Neuronal stem cell (in vitro differentiated cells): Measurements from ENCODE around the gene TMEM182.

Experiments used
- DNase-seq: peaks from one replicate; pipeline ENCODE4 v3.0.0-alpha.2; 2013; ENCODE audit warnings: low spot score
- H2AFZ ChIP-seq: one replicate; pipeline ENCODE4 v1.6.1; 2013; ENCODE audit warnings: mild to moderate bottlenecking, low read length, inconsistent platforms
- H2AK5ac ChIP-seq: 2 replicates; pipeline ENCODE4 v1.6.1; 2013; ENCODE audit warnings: low read depth, mild to moderate bottlenecking, inconsistent platforms, low read length, moderate library complexity, mixed read lengths
- H2BK120ac ChIP-seq: 2 replicates; pipeline ENCODE4 v1.6.1; 2013; ENCODE audit warnings: low read depth, mild to moderate bottlenecking, inconsistent platforms, low read length, moderate library complexity, mixed read lengths
- H2BK12ac ChIP-seq: one replicate; pipeline ENCODE4 v1.6.1; 2013; ENCODE audit warnings: low read length, inconsistent platforms
- H2BK15ac ChIP-seq: 2 replicates; pipeline ENCODE4 v1.6.1; 2013; ENCODE audit warnings: mild to moderate bottlenecking, low read length, inconsistent platforms, mixed read lengths
- H2BK5ac ChIP-seq: one replicate; pipeline ENCODE4 v1.6.1; 2013; ENCODE audit warnings: inconsistent platforms, mild to moderate bottlenecking, low read length, moderate library complexity
- H3K14ac ChIP-seq: one replicate; pipeline ENCODE4 v1.6.1; 2013; ENCODE audit warnings: low read length, inconsistent platforms
- H3K18ac ChIP-seq: 2 replicates; pipeline ENCODE4 v1.6.1; 2013; ENCODE audit warnings: low read length, inconsistent platforms
- H3K23ac ChIP-seq: 2 replicates; pipeline ENCODE4 v1.6.1; 2013; ENCODE audit warnings: low read depth, mild to moderate bottlenecking, mixed read lengths, low read length, inconsistent platforms; ENCODE audit not compliant: poor library complexity
- H3K27ac ChIP-seq: replicated peaks from 3 replicates; pipeline ENCODE4 v1.5.1; 2013; ENCODE audit warnings: low read length, inconsistent platforms
- H3K27me3 ChIP-seq, 3 experiments: 2 replicates each; pipeline ENCODE4 v1.6.1; 2013; ENCODE audit warnings: low read length in 3 of 3, mild to moderate bottlenecking in 2 of 3, inconsistent platforms in 1 of 3, low read depth in 1 of 3, mixed read lengths in 1 of 3, moderate library complexity in 1 of 3; ENCODE audit not compliant: control insufficient read depth in 3 of 3, insufficient read depth in 3 of 3
- H3K36me3 ChIP-seq, 2 donors: replicated peaks in 1 of 2; 2 replicates each; pipeline ENCODE4 v1.6.1; 2013; ENCODE audit warnings: low read length in 2 of 2; ENCODE audit not compliant: control insufficient read depth in 2 of 2, insufficient read depth in 2 of 2
- H3K4ac ChIP-seq: 2 replicates; pipeline ENCODE4 v1.6.1; 2013; ENCODE audit warnings: inconsistent platforms, mild to moderate bottlenecking, low read length, moderate library complexity
- H3K4me1 ChIP-seq, 2 donors: 1 replicate in 1 of 2; 2 replicates in 1 of 2; pipeline ENCODE4 v1.6.1; 2013; ENCODE audit warnings: low read length in 2 of 2, low read depth in 1 of 2; ENCODE audit not compliant: control insufficient read depth in 2 of 2, insufficient read depth in 1 of 2
- H3K4me2 ChIP-seq: one replicate; pipeline ENCODE4 v1.6.1; 2013; ENCODE audit warnings: mild to moderate bottlenecking, low read length, inconsistent platforms; ENCODE audit not compliant: insufficient read depth, poor library complexity, severe bottlenecking
- H3K4me3 ChIP-seq, 2 donors: 2 replicates each; pipeline ENCODE4 v1.5.1; 2013; ENCODE audit warnings: low read length in 2 of 2, mild to moderate bottlenecking in 2 of 2, inconsistent platforms in 1 of 2, moderate library complexity in 1 of 2
- H3K79me1 ChIP-seq: one replicate; pipeline ENCODE4 v1.6.1; 2013; ENCODE audit warnings: low read depth, mild to moderate bottlenecking, inconsistent platforms, low read length, moderate library complexity
- H3K9ac ChIP-seq: one replicate; pipeline ENCODE4 v1.6.1; 2013; ENCODE audit warnings: mild to moderate bottlenecking, low read depth, low read length, inconsistent platforms; ENCODE audit not compliant: poor library complexity
- H3K9me3 ChIP-seq, 2 donors: replicated peaks in 1 of 2; 2 replicates each; pipeline versions ENCODE3 to v1.6.1; 2013; ENCODE audit warnings: low read length in 2 of 2, mild to moderate bottlenecking in 2 of 2, inconsistent platforms in 1 of 2, low read depth in 1 of 2, mixed read lengths in 1 of 2, moderate library complexity in 1 of 2; ENCODE audit not compliant: control insufficient read depth in 2 of 2, insufficient read depth in 1 of 2
- H4K8ac ChIP-seq: one replicate; pipeline ENCODE4 v1.6.1; 2013; ENCODE audit warnings: low read depth, mild to moderate bottlenecking, inconsistent platforms, low read length, moderate library complexity
- H4K91ac ChIP-seq: one replicate; pipeline ENCODE4 v1.6.1; 2013; ENCODE audit warnings: low read length, low read depth, mild to moderate bottlenecking, inconsistent platforms; ENCODE audit not compliant: poor library complexity
- WGBS, 2 donors: extraction: QIAGEN DNeasy Blood & Tissue Kit; methylation state at CpG; one replicate each; pipeline ENCODE4 v1.1.7; 2013; ENCODE audit warnings: missing lambda C conversion rate in 2 of 2, mixed read lengths in 1 of 2; ENCODE audit not compliant: insufficient read length in 2 of 2, insufficient replicate concordance in 1 of 2; ENCODE audit errors: extremely low coverage in 2 of 2; 5-methylcytosine and 5-hydroxymethylcytosine counted together

The TMEM182 gene

GRCh38 chr2:102788885-102789260, 27.0 kb downstream of the TMEM182 start:
- Histone ChIP-seq H3K4me3 (no peak overlapping the region), H3K23ac (no peak overlapping the region), H3K4ac (no peak overlapping the region)

GRCh38 chr2:102789349-102790090, 27.7 kb downstream of the TMEM182 start:
- Histone ChIP-seq H3K36me3 (no peaks in the 10 kb centered on the region), H3K9me3 (no peaks in the 10 kb centered on the region), H2AFZ (no peak overlapping the region), H3K79me1 (no peaks in the 10 kb centered on the region), H4K8ac (no peak overlapping the region), H3K4me3 (no peak overlapping the region), H3K4me1 (peaks cover 7 to 8% of the 10 kb centered on the region in 2 donors), H3K23ac (no peak overlapping the region), H3K4me2 (no peak overlapping the region), H2AK5ac (no peak overlapping the region), H3K9ac (no peak overlapping the region), H2BK5ac (no peak overlapping the region), H4K91ac (no peak overlapping the region), H2BK15ac (no peak overlapping the region), H3K27me3 (no peaks in the 10 kb centered on the region), H3K4ac (no peak overlapping the region), H3K14ac (no peak overlapping the region), H2BK120ac (no peak overlapping the region), H3K18ac (no peak overlapping the region), H2BK12ac (no peak overlapping the region), H3K27ac (no peak overlapping the region)
- no peak for DNase-seq
- no CpG with 5 or more reads among the region's 7 CpGs for WGBS, 2 donors

More at GRCh38 chr2:102788885-102789260, 27.0 kb downstream of the TMEM182 start:
- no peaks in the 10 kb centered on the region for H3K27me3 ChIP-seq
- no peak overlapping the region for H2BK12ac ChIP-seq
- no peak overlapping the region for H3K27ac ChIP-seq
- no peak overlapping the region for H2BK5ac ChIP-seq
- WGBS, 2 donors: no CpG with 5 or more reads among the region's 8 CpGs
- no peak overlapping the region for H3K14ac ChIP-seq
- H3K4me2 ChIP-seq: no peak overlapping the region
- H3K18ac ChIP-seq: no peak overlapping the region
- DNase-seq: no peak
- no peak overlapping the region for H2AFZ ChIP-seq
- no peak overlapping the region for H2BK120ac ChIP-seq
- no peak overlapping the region for H2AK5ac ChIP-seq
- H4K8ac ChIP-seq: no peak overlapping the region
- H3K4me1 ChIP-seq: peaks cover 7 to 8% of the 10 kb centered on the region in 2 donors
- no peaks in the 10 kb centered on the region for H3K9me3 ChIP-seq
- H3K79me1 ChIP-seq: no peaks in the 10 kb centered on the region
- no peak overlapping the region for H2BK15ac ChIP-seq
- no peak overlapping the region for H3K9ac ChIP-seq
- no peaks in the 10 kb centered on the region for H3K36me3 ChIP-seq
- H4K91ac ChIP-seq: no peak overlapping the region

GRCh38 chr2:102790091-102790455, 28.2 kb downstream of the TMEM182 start:
- H3K9ac ChIP-seq: no peak overlapping the region
- H2AK5ac ChIP-seq: no peak overlapping the region
- no peak overlapping the region for H3K23ac ChIP-seq
- peaks cover 7 to 8% of the 10 kb centered on the region in 2 donors for H3K4me1 ChIP-seq
- WGBS, 2 donors: no CpG with 5 or more reads among the region's 3 CpGs
- no peak overlapping the region for H2BK120ac ChIP-seq
- H3K9me3 ChIP-seq: no peaks in the 10 kb centered on the region
- no peaks in the 10 kb centered on the region for H3K79me1 ChIP-seq
- H3K4me3 ChIP-seq: no peak overlapping the region
- H2AFZ ChIP-seq: no peak overlapping the region
- no peak overlapping the region for H2BK5ac ChIP-seq
- H3K27me3 ChIP-seq: no peaks in the 10 kb centered on the region
- no peak overlapping the region for H3K14ac ChIP-seq
- DNase-seq: no peak
- H3K18ac ChIP-seq: no peak overlapping the region
- no peaks in the 10 kb centered on the region for H3K36me3 ChIP-seq
- H2BK12ac ChIP-seq: no peak overlapping the region
- no peak overlapping the region for H2BK15ac ChIP-seq
- no peak overlapping the region for H3K4ac ChIP-seq
- H3K4me2 ChIP-seq: no peak overlapping the region
- H4K91ac ChIP-seq: no peak overlapping the region
- no peak overlapping the region for H3K27ac ChIP-seq
- H4K8ac ChIP-seq: no peak overlapping the region

GRCh38 chr2:102792568-102793208, 30.9 kb downstream of the TMEM182 start:
- Histone ChIP-seq H4K8ac (no peak overlapping the region), H3K9me3 (no peaks in the 10 kb centered on the region), H3K27me3 (no peaks in the 10 kb centered on the region), H3K4me3 (peak overlapping the region in 1 of 2 donors; percentile 27), H2AFZ (peak overlapping the region; percentile 14), H3K4ac (no peak overlapping the region), H2AK5ac (no peak overlapping the region), H3K79me1 (no peaks in the 10 kb centered on the region), H3K18ac (no peak overlapping the region), H3K23ac (no peak overlapping the region), H3K4me1 (peaks cover 7 to 15% of the 10 kb centered on the region in 2 donors), H2BK12ac (no peak overlapping the region), H3K9ac (no peak overlapping the region), H2BK15ac (no peak overlapping the region), H3K14ac (no peak overlapping the region), H2BK120ac (no peak overlapping the region), H3K4me2 (no peak overlapping the region), H3K36me3 (no peaks in the 10 kb centered on the region), H2BK5ac (no peak overlapping the region), H3K27ac (no peak overlapping the region), H4K91ac (no peak overlapping the region)
- no CpG with 5 or more reads among the region's 8 CpGs for WGBS, 2 donors
- no peak for DNase-seq
